ENCODE data around the gene CHSY1. TPM values are rescaled to one million over a fixed set of nuclear protein-coding genes. Genes with fewer than 3 reads are reported as not detected.
A peak's percentile ranks its signal among the peaks of the same experiment; 100 is the strongest.

CHSY1 gene
- total RNA-seq, 1 donor from 2014 or later = 33.2 TPM

DNA sequence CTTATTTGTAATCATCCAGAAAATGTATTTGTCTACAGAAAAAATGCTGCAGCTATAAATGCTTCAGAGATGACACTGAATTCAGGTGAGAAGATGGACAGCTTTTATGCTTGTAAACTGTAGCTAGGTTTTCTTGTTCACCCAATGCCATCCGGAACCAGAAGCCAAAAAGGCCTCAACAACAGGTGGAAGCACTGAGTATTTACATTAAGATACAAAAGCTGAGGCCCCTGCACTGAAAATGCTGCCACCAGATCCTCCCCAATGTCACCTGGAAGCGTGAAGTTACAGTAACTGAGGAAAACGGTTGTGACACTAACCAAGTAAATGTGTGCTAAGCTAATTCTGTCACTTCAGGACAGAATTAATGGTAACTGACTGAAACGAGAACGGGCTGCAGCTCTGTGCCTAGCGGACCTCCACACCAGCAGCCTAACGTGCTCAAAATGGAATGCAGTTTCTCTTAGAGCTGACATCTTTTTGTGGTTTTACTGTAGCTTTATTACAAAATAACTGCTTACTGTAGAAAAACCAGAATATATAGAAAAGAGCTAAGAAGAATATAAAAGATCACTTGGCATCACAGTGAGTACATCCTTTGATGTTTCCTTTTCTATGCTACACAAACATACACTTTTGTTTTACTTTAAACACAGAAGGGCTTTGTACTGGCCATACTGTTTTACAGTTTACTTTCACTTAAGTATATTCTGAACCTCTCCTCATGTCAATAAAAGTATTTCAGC, 7.6 kb downstream of the CHSY1 start:
- TF ChIP-seq, protein P1, sequence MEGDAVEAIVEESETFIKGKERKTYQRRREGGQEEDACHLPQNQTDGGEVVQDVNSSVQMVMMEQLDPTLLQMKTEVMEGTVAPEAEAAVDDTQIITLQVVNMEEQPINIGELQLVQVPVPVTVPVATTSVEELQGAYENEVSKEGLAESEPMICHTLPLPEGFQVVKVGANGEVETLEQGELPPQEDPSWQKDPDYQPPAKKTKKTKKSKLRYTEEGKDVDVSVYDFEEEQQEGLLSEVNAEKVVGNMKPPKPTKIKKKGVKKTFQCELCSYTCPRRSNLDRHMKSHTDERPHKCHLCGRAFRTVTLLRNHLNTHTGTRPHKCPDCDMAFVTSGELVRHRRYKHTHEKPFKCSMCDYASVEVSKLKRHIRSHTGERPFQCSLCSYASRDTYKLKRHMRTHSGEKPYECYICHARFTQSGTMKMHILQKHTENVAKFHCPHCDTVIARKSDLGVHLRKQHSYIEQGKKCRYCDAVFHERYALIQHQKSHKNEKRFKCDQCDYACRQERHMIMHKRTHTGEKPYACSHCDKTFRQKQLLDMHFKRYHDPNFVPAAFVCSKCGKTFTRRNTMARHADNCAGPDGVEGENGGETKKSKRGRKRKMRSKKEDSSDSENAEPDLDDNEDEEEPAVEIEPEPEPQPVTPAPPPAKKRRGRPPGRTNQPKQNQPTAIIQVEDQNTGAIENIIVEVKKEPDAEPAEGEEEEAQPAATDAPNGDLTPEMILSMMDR (IDR thresholded peaks at IDR 0.05; ENCODE audit: unreplicated experiment) = no peak
- no peak overlapping the region for H3K27ac Mint-ChIP-seq
- no peak for DNase-seq (ENCODE audit: low spot score, unreplicated experiment)
- H3K4me3 Mint-ChIP-seq (ENCODE audit: low read depth) = no peak overlapping the region
- peaks cover 29% of the 10 kb centered on the region for H3K4me1 Mint-ChIP-seq (ENCODE audit: low read depth)
- no peaks in the 10 kb centered on the region for H3K36me3 Mint-ChIP-seq (ENCODE audit: insufficient read depth)
- H3K27me3 Mint-ChIP-seq = no peaks in the 10 kb centered on the region
- no peaks in the 10 kb centered on the region for H3K9me3 Mint-ChIP-seq (ENCODE audit: low read depth)

DNA sequence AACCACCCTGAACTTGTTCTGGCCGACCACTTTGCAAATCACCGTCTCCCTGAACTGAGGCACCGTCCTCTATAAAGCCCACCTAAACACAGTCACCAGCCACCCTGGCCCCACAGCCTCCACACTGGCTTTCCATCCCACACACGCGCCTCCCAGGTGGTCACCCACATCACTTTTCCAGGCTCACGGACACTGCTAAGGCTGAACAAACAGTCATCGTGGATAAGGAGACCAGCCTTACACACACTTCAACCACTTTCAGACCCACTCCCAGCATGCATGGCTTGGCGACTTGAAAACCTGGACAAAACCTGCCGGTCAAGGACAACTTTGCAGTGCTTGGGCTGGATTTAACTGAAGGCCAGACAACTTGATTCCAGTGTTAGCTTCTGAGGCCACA, 8.4 kb downstream of the CHSY1 start:
- Mint-ChIP-seq H3K36me3 (ENCODE audit: insufficient read depth) (no peaks in the 10 kb centered on the region), H3K27ac (peak overlapping the region; percentile 7), H3K9me3 (ENCODE audit: low read depth) (no peaks in the 10 kb centered on the region), H3K4me3 (ENCODE audit: low read depth) (no peak overlapping the region), H3K27me3 (no peaks in the 10 kb centered on the region), H3K4me1 (ENCODE audit: low read depth) (peaks cover 26% of the 10 kb centered on the region)
- TF ChIP-seq, protein P1 (IDR thresholded peaks at IDR 0.05; ENCODE audit: unreplicated experiment) = no peak
- no peak for DNase-seq (ENCODE audit: low spot score, unreplicated experiment)

DNA sequence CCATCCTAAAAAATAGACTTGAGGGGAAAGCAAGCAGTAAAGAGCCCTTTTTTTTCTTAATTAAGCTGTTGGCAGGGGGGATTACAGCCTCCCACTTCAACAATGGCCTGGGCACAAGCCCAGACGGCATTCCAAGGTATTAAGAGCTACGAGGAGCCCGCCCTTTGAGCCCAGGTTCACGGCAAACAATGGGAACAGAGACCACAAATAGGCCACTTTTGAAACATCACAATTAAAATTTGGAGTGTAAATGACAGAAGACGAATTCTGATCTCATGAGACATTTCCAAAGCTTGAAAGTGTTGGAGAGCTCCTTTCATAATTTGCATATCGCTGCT, 8.9 kb downstream of the CHSY1 start:
- H3K36me3 Mint-ChIP-seq (ENCODE audit: insufficient read depth) = no peaks in the 10 kb centered on the region
- no peak for DNase-seq (ENCODE audit: low spot score, unreplicated experiment)
- no peaks in the 10 kb centered on the region for H3K27me3 Mint-ChIP-seq
- H3K4me1 Mint-ChIP-seq (ENCODE audit: low read depth) = peaks cover 26% of the 10 kb centered on the region
- TF ChIP-seq, protein P1 (IDR thresholded peaks at IDR 0.05; ENCODE audit: unreplicated experiment) = no peak
- no peak overlapping the region for H3K27ac Mint-ChIP-seq
- H3K9me3 Mint-ChIP-seq (ENCODE audit: low read depth) = no peaks in the 10 kb centered on the region
- no peak overlapping the region for H3K4me3 Mint-ChIP-seq (ENCODE audit: low read depth)

DNA sequence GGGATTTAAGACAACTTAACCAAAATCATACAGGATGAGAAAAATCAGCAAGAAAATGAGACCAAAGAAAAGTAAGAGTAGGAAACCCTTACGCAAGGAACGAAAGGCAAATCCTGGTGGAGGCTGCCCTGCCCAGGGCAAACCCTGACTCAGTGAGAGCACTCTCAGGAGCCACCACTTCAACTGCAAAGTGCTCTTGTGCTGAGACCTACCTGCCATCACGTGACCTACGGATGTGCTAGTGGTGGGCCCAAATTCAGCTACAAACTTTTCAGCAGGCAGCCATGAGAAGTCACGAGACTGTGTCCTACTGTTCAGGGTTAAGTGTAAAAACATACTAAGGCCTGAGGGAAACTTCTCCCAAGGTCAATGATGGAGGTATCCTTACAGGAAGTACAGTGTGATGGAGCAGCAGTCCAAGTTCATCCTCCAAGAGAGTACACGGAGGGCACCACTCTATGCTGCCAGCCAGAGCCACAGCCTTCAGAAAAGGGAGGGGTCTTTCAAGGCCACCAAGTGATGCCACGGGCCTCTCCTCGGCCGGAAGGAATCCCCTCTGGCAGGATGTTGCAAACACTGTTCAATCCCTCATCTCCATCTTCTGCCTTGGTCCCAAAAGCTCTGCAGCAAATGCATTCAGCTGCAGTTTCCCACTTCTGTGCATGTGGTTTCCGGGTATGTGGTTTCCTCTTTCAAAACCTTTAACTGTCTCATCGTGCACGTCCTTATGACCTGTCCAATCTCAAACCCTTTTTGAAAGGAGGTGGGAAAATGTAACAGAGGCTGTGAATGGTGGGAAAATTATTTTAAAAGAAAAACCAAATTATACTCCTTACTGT, 9.5 kb downstream of the CHSY1 start:
- Mint-ChIP-seq H3K27ac (no peak overlapping the region), H3K9me3 (ENCODE audit: low read depth) (no peaks in the 10 kb centered on the region), H3K4me3 (ENCODE audit: low read depth) (no peak overlapping the region), H3K27me3 (no peaks in the 10 kb centered on the region), H3K4me1 (ENCODE audit: low read depth) (peaks cover 26% of the 10 kb centered on the region), H3K36me3 (ENCODE audit: insufficient read depth) (peaks cover under 1% of the 10 kb centered on the region)
- no peak for DNase-seq (ENCODE audit: low spot score, unreplicated experiment)
- TF ChIP-seq, protein P1 (IDR thresholded peaks at IDR 0.05; ENCODE audit: unreplicated experiment) = no peak

DNA sequence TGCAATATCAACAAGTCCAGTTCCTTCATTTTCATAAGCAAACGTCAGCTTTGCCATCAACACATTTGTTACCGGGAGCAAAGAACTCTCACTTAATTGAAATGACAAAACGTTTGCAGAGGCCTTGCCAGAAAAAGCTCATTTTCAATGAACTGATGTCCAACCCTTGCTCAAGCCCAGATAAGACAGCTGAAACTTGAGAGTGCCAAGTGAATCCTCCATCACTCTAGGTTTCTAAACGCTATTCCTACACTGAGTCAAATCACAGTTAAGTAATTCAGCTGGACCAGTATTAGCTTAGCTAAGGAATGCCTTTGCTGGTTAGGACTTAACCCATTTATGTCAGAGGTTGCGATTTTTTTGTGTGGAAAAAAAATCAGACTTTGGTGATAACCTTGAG, 11.5 kb downstream of the CHSY1 start:
- no peaks in the 10 kb centered on the region for H3K9me3 Mint-ChIP-seq (ENCODE audit: low read depth)
- H3K4me1 Mint-ChIP-seq (ENCODE audit: low read depth) = peaks cover 20% of the 10 kb centered on the region
- H3K36me3 Mint-ChIP-seq (ENCODE audit: insufficient read depth) = peaks cover 4% of the 10 kb centered on the region
- no peak overlapping the region for H3K27ac Mint-ChIP-seq
- H3K4me3 Mint-ChIP-seq (ENCODE audit: low read depth) = no peak overlapping the region
- TF ChIP-seq, protein P1 (IDR thresholded peaks at IDR 0.05; ENCODE audit: unreplicated experiment) = no peak
- DNase-seq (ENCODE audit: low spot score, unreplicated experiment) = no peak
- no peaks in the 10 kb centered on the region for H3K27me3 Mint-ChIP-seq

All from progenitor cell of endocrine pancreas (in vitro differentiated cells).